DOHH2 (cell line): Measurements from ENCODE around the gene CHML.

ENCODE experiments used
- H3F3A ChIP-seq: fragments of 200-600 bp; sonication (generic), shearing (Covaris generic); 2 replicates; pipeline ENCODE4 v1.6.0; 2016; ENCODE audit warnings: antibody characterized with exemption, mild to moderate bottlenecking; ENCODE audit not compliant: control insufficient read depth, insufficient read depth
- H3K27ac ChIP-seq: fragments of 200-600 bp; sonication (generic); 2 replicates; pipeline ENCODE4 v1.5.1; 2014; ENCODE audit warnings: low read depth, mild to moderate bottlenecking, low read length, moderate library complexity
- H3K27me3 ChIP-seq: fragments of 200-600 bp; sonication (generic); 2 replicates; pipeline ENCODE4 v1.6.1; 2014; ENCODE audit warnings: mild to moderate bottlenecking, low read length, mixed read lengths; ENCODE audit not compliant: control insufficient read depth
- H3K36me3 ChIP-seq: fragments of 200-600 bp; sonication (generic); 2 replicates; pipeline ENCODE4 v1.6.1; 2014; ENCODE audit warnings: mild to moderate bottlenecking, low read length, moderate library complexity, mixed read lengths; ENCODE audit not compliant: control insufficient read depth
- H3K4me1 ChIP-seq: fragments of 200-600 bp; sonication (generic); 2 replicates; pipeline ENCODE4 v1.6.1; 2014; ENCODE audit warnings: mild to moderate bottlenecking, low read length, mixed read lengths; ENCODE audit not compliant: control insufficient read depth
- H3K4me2 ChIP-seq: fragments of 200-600 bp; sonication (generic); 2 replicates; pipeline ENCODE4 v1.6.0; 2014; ENCODE audit warnings: mild to moderate bottlenecking, low read length, moderate library complexity
- H3K4me3 ChIP-seq: fragments of 200-600 bp; sonication (generic); 2 replicates; pipeline ENCODE4 v1.5.1; 2014; ENCODE audit warnings: mild to moderate bottlenecking, low read length, mixed read lengths
- H3K79me2 ChIP-seq: fragments of 200-600 bp; sonication (generic); 2 replicates; pipeline ENCODE4 v1.6.1; 2014; ENCODE audit warnings: mild to moderate bottlenecking, low read length, mixed read lengths; ENCODE audit not compliant: control insufficient read depth
- H3K9me2 ChIP-seq: fragments of 200-600 bp; sonication (generic); replicated peaks from 2 replicates; pipeline ENCODE4 v1.6.1; 2014; ENCODE audit warnings: mild to moderate bottlenecking, low read length, mixed read lengths; ENCODE audit not compliant: control insufficient read depth
- H3K9me3 ChIP-seq: fragments of 200-600 bp; sonication (generic); 2 replicates; pipeline ENCODE4 v1.6.1; 2014; ENCODE audit warnings: antibody characterized with exemption, low read length, mixed read lengths; ENCODE audit not compliant: control insufficient read depth, insufficient read depth
- H4K20me1 ChIP-seq: fragments of 200-600 bp; sonication (generic); 2 replicates; pipeline ENCODE4 v1.6.0; 2014; ENCODE audit warnings: low read depth, mild to moderate bottlenecking, antibody characterized with exemption, low read length, moderate library complexity; ENCODE audit not compliant: control insufficient read depth, insufficient read depth
- CTCF ChIP-seq: fragments of 200-600 bp; sonication (generic); IDR thresholded peaks from one replicate; pipeline ENCODE4 v1.5.1; 2014; ENCODE audit warnings: antibody characterized with exemption, mild to moderate bottlenecking, low read depth, low read length; ENCODE audit not compliant: poor library complexity, severe bottlenecking
- EZH2phosphoT487 ChIP-seq: fragments of 200-600 bp; sonication (generic); IDR thresholded peaks from 2 replicates; pipeline ENCODE4 v1.6.1; 2017; ENCODE audit warnings: borderline replicate concordance, mild to moderate bottlenecking, antibody characterized with exemption, low read length, moderate library complexity, mixed read lengths

Gene CHML

GRCh38 chr1:241600496-241600901 is 39.7 kb downstream of the CHML start:
- Histone ChIP-seq H4K20me1 (no peaks in the 10 kb centered on the region), H3F3A (no peaks in the 10 kb centered on the region), H3K9me3 (no peaks in the 10 kb centered on the region), H3K27ac (no peak overlapping the region), H3K4me1 (peaks cover 48% of the 10 kb centered on the region), H3K4me2 (peak overlapping the region; percentile 43), H3K4me3 (peak overlapping the region; percentile 11; the same call in 1 of the 2 replicates), H3K9me2 (no peaks in the 10 kb centered on the region), H3K36me3 (no peaks in the 10 kb centered on the region), H3K27me3 (no peaks in the 10 kb centered on the region), H3K79me2 (no peaks in the 10 kb centered on the region)
- TF ChIP-seq CTCF (no peak), EZH2phosphoT487 (no peak)

GRCh38 chr1:241598249-241598648 is 41.9 kb downstream of the CHML start:
- peak overlapping the region; percentile 24 for H3K4me3 ChIP-seq
- no peaks in the 10 kb centered on the region for H4K20me1 ChIP-seq
- H3K4me2 ChIP-seq = peak overlapping the region; percentile 61
- H3F3A ChIP-seq = no peaks in the 10 kb centered on the region
- peaks cover 48% of the 10 kb centered on the region for H3K4me1 ChIP-seq
- H3K79me2 ChIP-seq = no peaks in the 10 kb centered on the region
- H3K27me3 ChIP-seq = no peaks in the 10 kb centered on the region
- H3K36me3 ChIP-seq = no peaks in the 10 kb centered on the region
- no peaks in the 10 kb centered on the region for H3K9me3 ChIP-seq
- peak overlapping the region; percentile 9; the same call in 1 of the 2 replicates for H3K27ac ChIP-seq
- no peak for TF ChIP-seq CTCF
- no peak for TF ChIP-seq EZH2phosphoT487
- no peaks in the 10 kb centered on the region for H3K9me2 ChIP-seq

DNA sequence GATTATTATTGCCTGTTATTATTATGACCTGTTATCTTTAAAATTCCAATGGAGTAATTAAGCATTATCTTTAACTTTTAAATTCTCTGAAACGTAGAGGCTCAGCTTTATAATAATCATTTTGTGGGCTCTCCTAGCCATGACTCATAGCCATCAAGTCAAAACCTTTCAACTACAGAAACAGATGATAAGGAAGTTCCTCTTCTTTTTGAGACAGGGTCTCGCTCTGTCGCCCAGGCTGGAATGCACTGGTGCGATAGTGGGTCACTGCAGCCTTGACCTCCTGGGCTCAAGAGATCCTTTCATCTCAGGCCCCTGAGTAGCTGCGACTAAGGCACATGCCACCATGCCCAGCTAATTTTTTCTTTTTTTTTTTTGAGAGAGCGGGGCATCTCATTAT is 43.5 kb downstream of the CHML start:
- H3K27ac ChIP-seq = no peak overlapping the region
- no peaks in the 10 kb centered on the region for H4K20me1 ChIP-seq
- peaks cover 3% of the 10 kb centered on the region; the same call in 1 of the 2 replicates for H3K36me3 ChIP-seq
- H3K27me3 ChIP-seq = no peaks in the 10 kb centered on the region
- H3K9me3 ChIP-seq = no peaks in the 10 kb centered on the region
- no peaks in the 10 kb centered on the region for H3K9me2 ChIP-seq
- H3K4me2 ChIP-seq = peak overlapping the region; percentile 39
- H3F3A ChIP-seq = no peaks in the 10 kb centered on the region
- no peaks in the 10 kb centered on the region for H3K79me2 ChIP-seq
- H3K4me3 ChIP-seq = peak overlapping the region; percentile 22
- TF ChIP-seq CTCF (no peak), EZH2phosphoT487 (no peak)
- peaks cover 48% of the 10 kb centered on the region for H3K4me1 ChIP-seq
